ENCODE data around the gene BICRA.
A peak's percentile ranks its signal among the peaks of the same experiment; 100 is the strongest.
"Not testable (repeated sequence)": the region's sequence is repeated elsewhere in the genome, so short reads cannot be mapped to it uniquely, and the experiment has no call there.

Gene BICRA

DNA sequence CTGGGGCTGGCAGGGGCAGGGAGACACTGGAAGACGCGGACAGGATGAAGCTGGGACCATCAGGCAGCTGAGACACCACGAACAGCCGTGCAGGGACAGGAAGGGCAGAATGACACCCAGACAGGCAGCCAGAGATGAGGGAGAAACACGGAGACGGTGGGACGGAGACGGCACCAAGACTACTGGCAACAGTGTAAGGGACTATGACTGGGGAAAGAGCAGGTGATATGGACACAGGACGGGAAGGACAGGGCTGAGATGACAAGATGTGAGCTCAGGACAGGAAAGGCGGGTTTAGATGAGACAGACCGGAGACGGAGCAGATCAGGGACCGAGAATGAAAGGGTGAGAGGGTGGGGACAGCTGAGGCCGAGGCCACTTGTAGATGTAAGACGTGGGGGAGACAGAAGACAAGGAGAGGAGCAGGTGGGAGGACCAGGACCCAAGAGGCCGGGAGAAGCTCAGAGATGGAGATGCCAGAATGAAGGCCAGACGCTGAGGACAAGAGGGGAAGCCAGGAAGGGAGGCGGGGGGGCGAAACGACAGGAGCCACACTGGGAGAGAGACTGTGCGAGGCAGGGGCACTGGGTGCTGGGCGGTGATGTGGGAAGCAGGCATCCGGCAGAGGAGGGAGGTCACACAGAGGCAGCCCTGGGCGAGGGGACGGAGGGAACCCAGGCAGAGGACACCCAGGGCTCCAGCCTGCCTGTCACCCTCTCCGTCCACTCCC is 86.8 kb downstream of the BICRA start:
- no peak for DNase-seq

- no peak for DNase-seq
These were observed 87.7 kb downstream of the BICRA start for GRCh38 chr19:47696635-47697034.

DNA sequence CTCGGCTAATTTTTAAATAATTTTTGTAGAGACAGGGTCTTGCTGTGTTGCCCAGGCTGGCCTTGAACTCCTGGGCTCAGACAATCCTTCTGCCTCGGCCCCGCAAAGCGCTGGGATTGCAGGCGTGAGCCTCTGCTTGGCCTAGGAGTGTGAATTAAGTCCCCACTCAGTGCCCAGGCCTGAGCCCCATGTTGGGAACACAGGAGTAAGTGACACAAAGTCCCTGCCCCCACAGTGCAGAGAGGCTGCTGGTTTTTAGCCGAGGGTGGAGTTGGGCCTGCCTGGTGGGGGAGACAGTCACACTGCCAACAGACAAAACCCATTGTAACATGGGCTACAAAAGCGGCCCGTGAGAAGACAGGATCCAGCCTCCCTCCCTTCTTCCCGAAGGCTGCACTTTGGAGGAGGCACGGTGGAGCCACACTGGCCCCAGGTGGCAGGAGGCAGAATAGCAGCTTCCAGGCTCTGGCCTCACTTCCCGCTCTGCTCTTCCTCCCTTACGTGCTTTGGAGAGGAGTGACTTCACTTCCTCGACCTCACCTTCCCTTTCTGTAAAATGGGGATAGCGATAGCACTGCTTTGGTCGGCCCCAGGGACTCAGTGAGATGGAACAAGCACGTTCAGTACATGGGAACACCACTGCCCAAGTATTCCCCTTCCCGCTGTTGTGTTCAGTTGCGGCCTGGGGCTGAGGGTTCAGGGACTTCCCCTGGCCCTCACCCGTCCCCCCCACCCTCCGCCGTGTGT is 89.1 kb downstream of the BICRA start:
- DNase-seq: peak; percentile 60

GRCh38 chr19:47698631-47699359 is 89.9 kb downstream of the BICRA start:
- DNase-seq: no peak

DNA sequence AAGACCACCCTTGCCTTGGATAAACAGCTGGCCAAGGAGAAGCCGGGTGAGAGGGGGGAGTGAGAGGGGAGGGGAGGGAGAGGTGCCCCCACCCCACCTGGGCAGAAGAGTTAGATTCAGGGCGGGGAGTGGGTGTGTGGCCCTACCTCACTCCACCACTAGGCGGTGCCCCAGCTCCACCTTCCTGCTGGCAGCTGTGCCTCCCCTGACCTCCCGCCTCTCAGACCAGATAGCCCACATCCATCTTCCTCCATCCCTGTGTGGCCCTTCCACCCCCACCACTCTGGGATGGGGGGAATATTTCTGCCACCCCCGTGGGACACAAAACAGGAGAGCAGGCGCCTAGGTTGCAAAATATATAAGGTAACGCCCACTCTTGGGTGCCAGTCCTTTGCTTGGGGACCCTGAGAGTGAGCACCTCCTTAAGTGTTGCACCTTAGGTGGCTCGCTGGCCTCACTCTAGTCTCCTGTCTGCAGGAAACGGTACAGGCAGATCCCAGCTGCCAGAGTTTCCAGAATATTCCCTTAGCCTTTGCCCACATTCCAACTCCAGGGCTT is 90.5 kb downstream of the BICRA start:
- DNase-seq: peak; percentile 52

DNA sequence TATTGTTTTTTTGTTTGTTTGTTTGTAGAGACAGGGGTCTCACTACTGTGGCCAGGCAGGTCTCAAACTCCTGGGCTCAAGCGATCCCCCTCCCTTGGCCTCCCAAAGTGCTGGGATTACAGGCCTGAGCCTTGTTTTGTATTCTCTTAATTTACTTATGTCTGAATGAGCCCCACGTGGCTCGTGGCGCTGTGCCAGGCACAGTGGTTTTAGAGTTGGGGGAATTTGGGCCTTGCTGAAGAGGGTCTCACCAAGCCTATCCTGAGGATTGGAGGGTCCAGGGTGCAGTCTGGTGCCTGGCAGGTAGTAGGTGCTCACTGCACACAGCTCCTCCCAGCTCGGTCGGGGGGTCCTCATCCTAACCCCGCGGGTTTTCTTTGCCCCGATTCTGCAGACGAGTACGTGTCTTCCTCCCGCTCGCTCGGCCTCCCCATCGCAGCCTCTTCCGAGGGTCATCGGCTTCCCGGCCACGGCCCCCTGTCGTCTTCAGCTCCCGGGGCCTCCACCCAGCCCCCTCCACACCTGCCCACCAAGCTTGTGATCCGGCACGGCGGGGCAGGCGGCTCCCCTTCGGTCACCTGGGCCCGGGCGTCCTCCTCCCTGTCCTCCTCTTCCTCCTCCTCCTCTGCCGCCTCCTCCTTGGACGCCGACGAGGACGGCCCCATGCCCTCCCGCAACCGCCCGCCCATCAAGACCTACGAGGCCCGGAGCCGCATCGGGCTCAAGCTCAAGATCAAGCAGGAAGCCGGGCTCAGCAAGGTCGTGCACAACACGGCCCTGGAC is 92.2 kb downstream of the BICRA start:
- DNase-seq: no peak

DNA sequence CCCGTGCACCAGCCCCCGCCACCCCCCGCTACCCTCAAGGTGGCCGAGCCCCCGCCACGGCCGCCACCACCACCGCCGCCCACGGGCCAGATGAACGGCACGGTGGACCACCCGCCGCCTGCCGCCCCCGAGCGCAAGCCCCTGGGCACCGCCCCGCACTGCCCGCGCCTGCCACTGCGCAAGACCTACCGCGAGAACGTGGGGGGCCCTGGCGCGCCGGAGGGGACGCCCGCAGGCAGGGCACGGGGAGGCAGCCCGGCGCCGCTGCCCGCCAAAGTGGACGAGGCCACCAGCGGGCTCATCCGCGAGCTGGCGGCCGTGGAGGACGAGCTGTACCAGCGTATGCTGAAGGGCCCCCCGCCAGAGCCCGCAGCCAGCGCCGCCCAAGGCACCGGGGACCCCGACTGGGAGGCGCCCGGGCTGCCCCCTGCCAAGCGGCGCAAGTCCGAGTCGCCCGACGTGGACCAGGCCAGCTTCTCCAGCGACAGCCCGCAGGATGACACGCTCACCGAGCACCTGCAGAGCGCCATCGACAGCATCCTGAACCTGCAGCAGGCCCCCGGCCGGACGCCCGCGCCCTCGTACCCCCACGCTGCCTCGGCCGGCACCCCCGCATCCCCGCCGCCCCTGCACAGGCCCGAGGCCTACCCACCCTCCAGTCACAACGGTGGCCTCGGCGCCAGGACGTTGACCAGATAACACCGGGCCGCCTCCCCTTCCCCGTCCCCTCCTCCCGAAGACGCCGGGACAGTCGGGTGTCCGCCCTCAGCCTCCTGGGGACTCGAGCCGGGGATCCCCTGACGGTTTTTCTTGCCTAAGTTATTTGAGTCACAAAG is 93.0 kb downstream of the BICRA start:
- no peak for DNase-seq

DNA sequence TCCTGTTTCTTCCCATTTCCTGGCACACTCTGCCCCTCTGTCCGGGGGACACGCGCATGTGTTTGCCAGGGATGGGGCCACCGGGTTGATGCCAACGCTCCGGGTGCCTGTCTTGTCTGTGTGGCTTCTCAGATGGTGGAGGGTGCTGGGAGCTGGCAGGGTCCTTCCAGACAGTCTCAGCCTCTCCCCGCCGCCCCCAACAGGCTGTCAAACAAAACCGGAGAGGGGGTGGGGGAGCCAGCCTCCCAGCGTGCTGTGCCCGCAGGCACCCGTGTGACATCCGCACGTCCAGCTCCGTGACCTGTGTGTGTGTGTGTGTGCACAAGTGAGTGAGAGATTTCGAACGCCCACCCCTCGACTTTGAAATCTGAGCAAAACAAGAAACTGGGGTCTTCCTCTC is 93.7 kb downstream of the BICRA start:
- no peak for DNase-seq

- no peak for DNase-seq
These were observed 94.4 kb downstream of the BICRA start for GRCh38 chr19:47703301-47703700.

GRCh38 chr19:47704024-47704423 is 95.1 kb downstream of the BICRA start:
- no peak for DNase-seq

GRCh38 chr19:47704656-47705055 is 95.7 kb downstream of the BICRA start:
- DNase-seq: no peak

DNA sequence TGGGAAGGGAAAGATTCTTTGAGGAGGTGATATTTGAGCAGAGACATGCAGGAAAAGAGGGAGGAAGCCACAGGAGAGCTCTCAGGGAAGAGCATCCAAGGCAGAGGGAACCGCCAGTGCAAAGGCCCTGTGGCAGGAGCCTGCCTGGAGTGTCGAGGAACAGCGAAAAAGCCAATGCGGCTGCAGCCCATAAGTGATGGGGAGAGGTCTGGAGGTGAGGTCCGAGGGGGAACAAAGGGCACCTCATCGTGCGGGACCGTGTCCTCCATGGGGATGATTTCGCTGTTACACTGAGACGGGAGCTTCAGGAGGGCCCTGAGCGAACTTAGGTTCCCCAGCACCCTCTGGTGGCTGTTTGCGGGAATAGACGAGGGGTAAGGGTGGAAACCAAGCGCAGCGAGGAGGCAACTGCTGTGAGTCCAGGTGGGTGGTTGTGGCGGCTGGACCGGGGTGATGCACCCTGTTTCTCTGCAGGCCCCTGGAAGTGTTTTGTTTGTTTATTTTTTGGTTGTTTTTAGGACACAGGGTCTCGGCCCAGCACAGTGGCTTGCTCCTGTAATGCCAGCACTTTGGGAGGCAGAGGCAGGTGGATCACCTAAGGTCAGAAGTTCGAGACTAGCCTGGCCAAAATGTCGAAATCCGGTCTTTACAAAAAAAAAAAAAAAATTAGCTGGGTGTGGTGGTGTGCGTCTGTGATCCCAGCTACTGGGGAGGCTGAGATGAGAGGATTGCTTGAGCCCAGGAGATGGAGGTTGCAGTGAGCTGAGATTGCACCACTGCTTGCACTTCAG is 98.4 kb downstream of the BICRA start:
- DNase-seq: peak; percentile 75

- DNase-seq: no peak
These were observed 102.8 kb downstream of the BICRA start for GRCh38 chr19:47711652-47712242.

- DNase-seq: peak; percentile 37
These were observed 104.4 kb downstream of the BICRA start, which contains the start of gene EHD2 for GRCh38 chr19:47713046-47714021. EHD2 (plus strand) TSS chr19:47713422; CDS start chr19:47716613, 3,191 bp downstream.

GRCh38 chr19:47714339-47714738 is 105.4 kb downstream of the BICRA start:
- no peak for DNase-seq

GRCh38 chr19:47714855-47715254 is 105.9 kb downstream of the BICRA start:
- not testable (repeated sequence) for DNase-seq

GRCh38 chr19:47716270-47716937 is 107.5 kb downstream of the BICRA start:
- no peak for DNase-seq

- DNase-seq: not testable (repeated sequence)
These were observed 109.6 kb downstream of the BICRA start for GRCh38 chr19:47718415-47719046.
